ENCODE measurements around the gene BCAM. TPM values are rescaled to one million over a fixed set of nuclear protein-coding genes. Genes with fewer than 3 reads are reported as not detected.

BCAM gene
- total RNA-seq, 1 experiment from 2014 or later: 73.0 TPM

DNA sequence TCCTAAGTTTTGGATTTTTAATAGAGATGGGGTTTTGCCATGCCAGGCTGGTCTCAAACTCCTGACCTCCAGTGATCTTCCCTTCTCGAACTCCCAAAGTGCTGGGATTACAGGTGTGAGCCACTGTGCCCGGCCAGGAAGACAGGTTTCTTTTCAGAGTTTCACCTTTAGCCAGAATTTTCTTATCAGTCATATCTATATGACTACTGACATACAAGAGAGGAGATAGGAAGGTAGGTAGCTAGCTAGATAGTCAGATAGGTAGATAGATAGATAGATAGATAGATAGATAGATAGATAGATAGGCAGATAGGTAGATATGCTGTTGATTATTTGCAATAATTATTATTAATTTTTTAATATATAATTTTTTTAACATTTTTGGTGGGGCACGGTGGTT lies 23.6 kb upstream of the BCAM start:
- no peak overlapping the region for H4K5ac ChIP-seq (ENCODE audit: insufficient read length, low read depth, low read length)
- TF ChIP-seq, protein P1, sequence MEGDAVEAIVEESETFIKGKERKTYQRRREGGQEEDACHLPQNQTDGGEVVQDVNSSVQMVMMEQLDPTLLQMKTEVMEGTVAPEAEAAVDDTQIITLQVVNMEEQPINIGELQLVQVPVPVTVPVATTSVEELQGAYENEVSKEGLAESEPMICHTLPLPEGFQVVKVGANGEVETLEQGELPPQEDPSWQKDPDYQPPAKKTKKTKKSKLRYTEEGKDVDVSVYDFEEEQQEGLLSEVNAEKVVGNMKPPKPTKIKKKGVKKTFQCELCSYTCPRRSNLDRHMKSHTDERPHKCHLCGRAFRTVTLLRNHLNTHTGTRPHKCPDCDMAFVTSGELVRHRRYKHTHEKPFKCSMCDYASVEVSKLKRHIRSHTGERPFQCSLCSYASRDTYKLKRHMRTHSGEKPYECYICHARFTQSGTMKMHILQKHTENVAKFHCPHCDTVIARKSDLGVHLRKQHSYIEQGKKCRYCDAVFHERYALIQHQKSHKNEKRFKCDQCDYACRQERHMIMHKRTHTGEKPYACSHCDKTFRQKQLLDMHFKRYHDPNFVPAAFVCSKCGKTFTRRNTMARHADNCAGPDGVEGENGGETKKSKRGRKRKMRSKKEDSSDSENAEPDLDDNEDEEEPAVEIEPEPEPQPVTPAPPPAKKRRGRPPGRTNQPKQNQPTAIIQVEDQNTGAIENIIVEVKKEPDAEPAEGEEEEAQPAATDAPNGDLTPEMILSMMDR (conservative IDR thresholded peaks at IDR 0.05): no peak
- no peaks in the 10 kb centered on the region for H3K23me2 ChIP-seq (ENCODE audit: insufficient read length, low read depth, low read length, poor library complexity, severe bottlenecking)
- no peak overlapping the region for H3K4me2 ChIP-seq (ENCODE audit: insufficient read depth, insufficient read length, low read length)
- H4K20me1 ChIP-seq (ENCODE audit: control insufficient read depth, insufficient read depth, insufficient read length): no peaks in the 10 kb centered on the region
- no peak overlapping the region for H3K9ac ChIP-seq (ENCODE audit: extremely low read depth, insufficient read length, low read length)
- H3K27ac ChIP-seq (ENCODE audit: insufficient read length, low read depth, low read length): no peak overlapping the region
- H2BK20ac ChIP-seq (ENCODE audit: low read depth, low read length, poor library complexity, severe bottlenecking): no peak overlapping the region
- no CpG with 5 or more reads among the region's 3 CpGs for WGBS (ENCODE audit: extremely low coverage, insufficient read length, low lambda C conversion rate)
- Mint-ChIP-seq H3K27me3 (ENCODE audit: low read depth) (no peaks in the 10 kb centered on the region), H3K9me3 (no peaks in the 10 kb centered on the region; a peak in 1 of 5 replicates), H3K4me3 (no peak overlapping the region), H3K36me3 (ENCODE audit: insufficient read depth in 1 of 3, low read depth in 3 of 3) (peaks cover 6 to 40% (median 26%) of the 10 kb centered on the region in 3 experiments; a peak in 6 of 7 replicates), H3K27ac (no peak overlapping the region), H3K4me1 (peaks cover 6 to 7% of the 10 kb centered on the region in 2 experiments)
- no peak overlapping the region for H2BK15ac ChIP-seq (ENCODE audit: low read depth, low read length)
- H4K91ac ChIP-seq (ENCODE audit: insufficient read length, low read depth, low read length): no peak overlapping the region
- no peak overlapping the region for H2AFZ ChIP-seq (ENCODE audit: low read length)
- DNase-seq: no peak
- H3K4me1 ChIP-seq (ENCODE audit: insufficient read depth, low read length): no peaks in the 10 kb centered on the region
- no peak overlapping the region for H2AK5ac ChIP-seq (ENCODE audit: insufficient read length, low read length)
- H3K23ac ChIP-seq (ENCODE audit: insufficient read length, low read depth, low read length): no peak overlapping the region
- H3K4ac ChIP-seq (ENCODE audit: low read depth, low read length): no peak overlapping the region
- H2BK5ac ChIP-seq (ENCODE audit: insufficient read length, low read length): no peak overlapping the region
- no peak overlapping the region for H3T11ph ChIP-seq (ENCODE audit: low read length)
- H2BK120ac ChIP-seq (ENCODE audit: low read depth, low read length, poor library complexity, severe bottlenecking): no peak overlapping the region
- no peak overlapping the region for H3K56ac ChIP-seq (ENCODE audit: insufficient read length, low read depth, low read length)
- no peaks in the 10 kb centered on the region for H3K79me2 ChIP-seq (ENCODE audit: insufficient read depth, low read length)
- H3K79me1 ChIP-seq (ENCODE audit: insufficient read depth, low read depth, low read length, poor library complexity, severe bottlenecking): no peaks in the 10 kb centered on the region
- no peak overlapping the region for H3K18ac ChIP-seq (ENCODE audit: insufficient read length, low read depth, low read length)
- no peaks in the 10 kb centered on the region for H3K9me3 ChIP-seq (ENCODE audit: control insufficient read depth, low read depth, low read length)
- H3K14ac ChIP-seq (ENCODE audit: insufficient read depth, low read length): no peak overlapping the region
- H2BK12ac ChIP-seq (ENCODE audit: insufficient read length, low read depth, low read length): no peak overlapping the region
- H3K27me3 ChIP-seq (ENCODE audit: insufficient read depth, low read length): no peaks in the 10 kb centered on the region
- no peak overlapping the region for H4K8ac ChIP-seq (replicated peaks; ENCODE audit: insufficient read length, low read depth, low read length)

All from H9 (cell line).